Ovary (tissue), 3 donors: ENCODE results near the gene MED1.

Source experiments
- EP300 ChIP-seq: sonication (generic); formaldehyde crosslinking; IDR thresholded peaks from one replicate; pipeline ENCODE4 v1.6.1; 2017; ENCODE audit warnings: antibody characterized with exemption
- POLR2A ChIP-seq: fragments of 450-650 bp; IDR thresholded peaks from one replicate; pipeline ENCODE4 v1.6.1; 2017; ENCODE audit warnings: antibody characterized with exemption, mild to moderate bottlenecking, moderate library complexity
- TF ChIP-seq, protein P1 (sequence below), 3 donors: fragments of 450-650 bp in 2 of 3; fragments of 200-600 bp in 1 of 3; IDR thresholded peaks; one replicate each; pipeline versions ENCODE4 v1.5.1 to v1.8.0; 2016 to 2022; ENCODE audit warnings: antibody characterized with exemption in 3 of 3, mild to moderate bottlenecking in 1 of 3
- donor health status: DM: no; HTN: no; CAD: no.

DNA sequence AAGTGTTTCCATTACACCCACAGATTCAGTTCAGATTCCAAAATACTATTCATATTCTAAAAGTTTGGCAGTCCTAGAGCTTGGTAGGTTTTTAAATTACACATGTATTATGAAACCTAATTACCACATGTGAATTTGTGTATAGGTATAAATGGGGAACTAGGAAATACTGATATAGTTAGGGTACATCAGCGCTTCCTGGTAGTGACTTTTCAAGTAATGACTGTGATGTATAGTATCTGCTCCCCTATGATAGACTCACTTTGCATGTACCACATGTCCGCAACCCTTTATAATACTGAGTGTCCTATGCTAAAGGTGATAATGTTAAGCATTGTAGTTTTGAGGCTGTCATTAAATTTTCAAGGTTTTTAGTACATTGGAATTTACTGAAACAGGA, 33.1 kb upstream of the MED1 start:
- TF ChIP-seq, protein P1, sequence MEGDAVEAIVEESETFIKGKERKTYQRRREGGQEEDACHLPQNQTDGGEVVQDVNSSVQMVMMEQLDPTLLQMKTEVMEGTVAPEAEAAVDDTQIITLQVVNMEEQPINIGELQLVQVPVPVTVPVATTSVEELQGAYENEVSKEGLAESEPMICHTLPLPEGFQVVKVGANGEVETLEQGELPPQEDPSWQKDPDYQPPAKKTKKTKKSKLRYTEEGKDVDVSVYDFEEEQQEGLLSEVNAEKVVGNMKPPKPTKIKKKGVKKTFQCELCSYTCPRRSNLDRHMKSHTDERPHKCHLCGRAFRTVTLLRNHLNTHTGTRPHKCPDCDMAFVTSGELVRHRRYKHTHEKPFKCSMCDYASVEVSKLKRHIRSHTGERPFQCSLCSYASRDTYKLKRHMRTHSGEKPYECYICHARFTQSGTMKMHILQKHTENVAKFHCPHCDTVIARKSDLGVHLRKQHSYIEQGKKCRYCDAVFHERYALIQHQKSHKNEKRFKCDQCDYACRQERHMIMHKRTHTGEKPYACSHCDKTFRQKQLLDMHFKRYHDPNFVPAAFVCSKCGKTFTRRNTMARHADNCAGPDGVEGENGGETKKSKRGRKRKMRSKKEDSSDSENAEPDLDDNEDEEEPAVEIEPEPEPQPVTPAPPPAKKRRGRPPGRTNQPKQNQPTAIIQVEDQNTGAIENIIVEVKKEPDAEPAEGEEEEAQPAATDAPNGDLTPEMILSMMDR (IDR thresholded peaks at IDR 0.05): no peak
- no peak for TF ChIP-seq POLR2A
- TF ChIP-seq EP300: no peak
